ENCODE results near the gene KCNAB1.

DNA sequence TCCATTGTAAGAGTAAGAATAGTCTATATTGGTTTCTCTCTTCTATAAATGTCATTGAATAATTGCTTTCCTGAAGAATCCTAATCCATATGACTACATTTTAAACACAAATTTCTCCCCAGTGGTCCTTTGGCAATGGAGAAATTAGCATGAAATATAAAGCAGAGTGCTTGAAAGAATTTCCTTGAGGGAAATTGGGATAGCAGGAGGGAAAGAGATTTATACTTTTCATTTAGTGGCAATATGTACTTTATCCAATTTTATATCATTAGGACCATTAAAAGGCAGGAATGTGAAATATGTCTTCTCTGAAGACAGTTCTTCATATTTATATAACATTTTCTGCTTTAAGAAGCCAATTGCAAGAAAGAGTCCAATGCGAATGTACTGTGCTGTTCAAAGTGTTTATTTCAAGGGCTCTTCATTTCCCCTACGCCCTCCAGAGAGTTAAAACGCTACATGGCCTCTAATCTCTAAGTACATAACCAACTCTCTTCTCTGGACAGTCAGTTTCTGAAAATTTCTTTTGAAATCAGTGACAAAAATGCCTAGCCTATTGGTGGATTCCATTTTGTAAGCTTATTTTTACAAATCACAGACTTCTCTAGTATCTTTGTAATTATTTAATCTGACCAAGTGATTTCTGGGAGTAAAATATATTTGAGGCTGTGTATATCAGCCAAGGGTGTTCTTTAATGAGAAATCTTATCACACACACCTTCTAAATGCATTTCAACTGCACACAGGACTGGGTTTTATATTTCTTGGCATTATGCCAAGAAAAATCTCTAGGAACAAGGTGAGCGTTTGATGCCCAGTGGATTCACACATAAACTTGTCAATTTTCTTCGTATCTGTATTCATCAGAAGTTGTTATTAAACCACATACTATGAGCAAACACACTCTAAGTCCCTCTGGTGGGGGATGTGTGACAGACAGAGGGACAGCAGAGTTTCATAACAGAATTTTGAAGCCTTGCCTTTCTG lies 51.2 kb downstream of the KCNAB1 start:
- TF ChIP-seq SUZ12 (IDR thresholded peaks at IDR 0.05; ENCODE audit: extremely low read depth, insufficient read depth, insufficient read length), result no peak
- no peak for TF ChIP-seq YY1 (IDR thresholded peaks at IDR 0.05; ENCODE audit: insufficient read depth, insufficient read length)
- TF ChIP-seq ZNF274 (IDR thresholded peaks at IDR 0.05; ENCODE audit: low read depth, low read length), result no peak

Measured in NT2/D1 (cell line).